CD4-positive, alpha-beta T cell (primary cell): ENCODE measurements around the gene RPTOR. TPM values are rescaled to one million over a fixed set of nuclear protein-coding genes. Genes with fewer than 3 reads are reported as not detected.

Source experiments
- ATAC-seq: fragments of 200-7000 bp; cut with Tn5 transposase; one replicate; pipeline ENCODE4 v1.10.0; 2022; ENCODE audit warnings: mild to moderate bottlenecking; ENCODE audit not compliant: poor library complexity
- CTCF ChIA-PET: fragments of 350-600 bp; sonication (Branson Sonifier 250); formaldehyde crosslinking; loops from one replicate; lab custom pipeline; 2021; ENCODE audit warnings: antibody characterized with exemption, inconsistent platforms; lab: Charles Lee
- POLR2A ChIA-PET: fragments of 350-600 bp; sonication (Branson Sonifier 250); formaldehyde crosslinking; loops from one replicate; lab custom pipeline; 2021; ENCODE audit warnings: antibody characterized with exemption, inconsistent platforms; lab: Charles Lee
- DNase-seq, 14 experiments: peaks; one replicate each; pipeline ENCODE4 v3.0.0-alpha.2; 2013 to 2020; ENCODE audit warnings: mixed read lengths in 2 of 14
- H3K27ac ChIP-seq, 2 donors: one replicate each; pipeline versions ENCODE4 v1.5.1 to v1.7.0; 2013; ENCODE audit warnings: low read length in 2 of 2, low read depth in 1 of 2, mild to moderate bottlenecking in 1 of 2
- H3K27me3 ChIP-seq, 2 experiments: 1 replicate in 1 of 2; 2 replicates in 1 of 2; pipeline versions ENCODE4 v1.6.1 to v1.7.0; 2013; ENCODE audit warnings: low read length in 2 of 2, control low read depth in 1 of 2, mild to moderate bottlenecking in 1 of 2, moderate library complexity in 1 of 2; ENCODE audit not compliant: insufficient read depth in 2 of 2, control insufficient read depth in 1 of 2
- H3K36me3 ChIP-seq: one replicate; pipeline ENCODE4 v1.6.1; 2013; ENCODE audit warnings: low read length, control low read depth; ENCODE audit not compliant: insufficient read depth
- H3K4me1 ChIP-seq: one replicate; pipeline ENCODE4 v1.6.1; 2013; ENCODE audit warnings: low read length, control low read depth; ENCODE audit not compliant: insufficient read depth
- H3K4me3 ChIP-seq: one replicate; pipeline ENCODE4 v1.5.1; 2013; ENCODE audit warnings: mild to moderate bottlenecking, low read length, moderate library complexity
- H3K9me3 ChIP-seq, 2 experiments: 1 replicate in 1 of 2; 2 replicates in 1 of 2; pipeline versions ENCODE4 v1.6.1 to v1.7.0; 2013; ENCODE audit warnings: low read length in 2 of 2, mild to moderate bottlenecking in 2 of 2, control low read depth in 1 of 2, moderate library complexity in 1 of 2; ENCODE audit not compliant: control insufficient read depth in 1 of 2, insufficient read depth in 1 of 2
- H3K27ac Mint-ChIP-seq: one replicate; pipeline ENCODE4 v1.8.0; 2020; ENCODE audit warnings: mixed read lengths
- H3K27me3 Mint-ChIP-seq: one replicate; pipeline ENCODE4 v1.8.0; 2021; ENCODE audit warnings: mixed read lengths
- H3K36me3 Mint-ChIP-seq: one replicate; pipeline ENCODE4 v1.8.0; 2021; ENCODE audit warnings: low read depth, mixed read lengths
- H3K4me1 Mint-ChIP-seq: one replicate; pipeline ENCODE4 v1.8.0; 2021; ENCODE audit warnings: low read depth, mixed read lengths
- H3K4me3 Mint-ChIP-seq: one replicate; pipeline ENCODE4 v1.8.0; 2020; ENCODE audit warnings: mild to moderate bottlenecking, mixed read lengths
- H3K9me3 Mint-ChIP-seq: one replicate; pipeline ENCODE4 v1.8.0; 2020; ENCODE audit warnings: mixed read lengths
- intact Hi-C, 2 experiments: fragments of 100-400 bp; cut with DNase I in 1 of 2; cut with micrococcal nuclease in 1 of 2; formaldehyde crosslinking; loops; one replicate each; pipeline versions ENCODE4 v1.15.1 to v1.9.0; 2023 to 2025; cut with DNase I, micrococcal nuclease
- total RNA-seq, 174 experiments: library from RNA in 2 of 174; stranded (reverse) in 2 of 174; gene quantifications; one replicate each; pipeline ENCODE4 v1.2.3 and lab custom pipeline; 2021 to 2026
- TF ChIP-seq, protein P1 (sequence below): fragments of 200-600 bp; IDR thresholded peaks from one replicate; pipeline ENCODE4 v1.8.0; 2022; ENCODE audit warnings: antibody characterized with exemption, mild to moderate bottlenecking

RPTOR gene
- total RNA-seq, 2 experiments from 2014 or later, result 45.0 to 47.1 TPM

DNA sequence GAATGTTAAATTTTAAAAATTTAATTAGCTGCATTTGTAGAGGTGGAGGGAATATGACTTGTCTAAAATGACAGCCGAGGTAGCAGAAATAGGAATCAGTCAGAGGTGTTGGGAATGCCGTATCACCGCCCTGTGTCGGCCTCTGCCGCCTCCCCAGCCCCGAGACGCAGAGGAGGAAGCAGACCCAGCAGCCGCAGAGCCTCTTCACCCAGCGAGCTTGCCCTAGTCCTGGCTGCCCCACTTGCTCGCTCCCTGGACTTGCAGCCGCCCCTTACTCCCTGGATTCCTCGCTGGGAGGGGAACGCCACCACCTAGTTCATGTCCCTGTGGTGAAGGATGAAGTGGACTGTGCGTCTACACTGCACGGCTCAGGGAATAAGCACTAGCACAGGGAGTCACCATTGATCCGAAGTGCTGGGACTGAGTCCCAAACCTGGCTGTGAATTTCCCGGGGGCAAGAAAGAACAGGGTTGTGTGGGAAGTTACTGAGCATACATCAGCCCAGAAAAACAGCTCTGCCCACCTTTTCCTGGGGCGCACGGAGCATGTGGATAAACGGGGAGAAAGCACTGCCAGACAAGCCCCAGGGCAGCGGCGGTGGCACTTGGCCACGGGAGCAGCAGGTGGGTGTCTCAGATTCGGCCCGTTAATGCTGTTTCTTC lies 76.8 kb downstream of the RPTOR start:
- Mint-ChIP-seq H3K4me3 (no peak overlapping the region), H3K4me1 (peaks cover 47% of the 10 kb centered on the region), H3K27me3 (no peaks in the 10 kb centered on the region), H3K9me3 (no peaks in the 10 kb centered on the region), H3K36me3 (peaks cover 12% of the 10 kb centered on the region), H3K27ac (peak overlapping the region; percentile 61)
- H3K9me3 ChIP-seq, result no peaks in the 10 kb centered on the region
- peaks cover 3% of the 10 kb centered on the region for H3K36me3 ChIP-seq
- intact Hi-C loops, result no loop called here
- H3K27ac ChIP-seq, result no peak overlapping the region
- TF ChIP-seq, protein P1, sequence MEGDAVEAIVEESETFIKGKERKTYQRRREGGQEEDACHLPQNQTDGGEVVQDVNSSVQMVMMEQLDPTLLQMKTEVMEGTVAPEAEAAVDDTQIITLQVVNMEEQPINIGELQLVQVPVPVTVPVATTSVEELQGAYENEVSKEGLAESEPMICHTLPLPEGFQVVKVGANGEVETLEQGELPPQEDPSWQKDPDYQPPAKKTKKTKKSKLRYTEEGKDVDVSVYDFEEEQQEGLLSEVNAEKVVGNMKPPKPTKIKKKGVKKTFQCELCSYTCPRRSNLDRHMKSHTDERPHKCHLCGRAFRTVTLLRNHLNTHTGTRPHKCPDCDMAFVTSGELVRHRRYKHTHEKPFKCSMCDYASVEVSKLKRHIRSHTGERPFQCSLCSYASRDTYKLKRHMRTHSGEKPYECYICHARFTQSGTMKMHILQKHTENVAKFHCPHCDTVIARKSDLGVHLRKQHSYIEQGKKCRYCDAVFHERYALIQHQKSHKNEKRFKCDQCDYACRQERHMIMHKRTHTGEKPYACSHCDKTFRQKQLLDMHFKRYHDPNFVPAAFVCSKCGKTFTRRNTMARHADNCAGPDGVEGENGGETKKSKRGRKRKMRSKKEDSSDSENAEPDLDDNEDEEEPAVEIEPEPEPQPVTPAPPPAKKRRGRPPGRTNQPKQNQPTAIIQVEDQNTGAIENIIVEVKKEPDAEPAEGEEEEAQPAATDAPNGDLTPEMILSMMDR, result no peak
- H3K4me1 ChIP-seq, result peaks cover 18% of the 10 kb centered on the region
- ATAC-seq (no peak), DNase-seq (no peak)
- no peak overlapping the region for H3K4me3 ChIP-seq
- no peaks in the 10 kb centered on the region for H3K27me3 ChIP-seq
- POLR2A ChIA-PET, result interaction anchor here (0.6 to 0.8 kb wide), 2 partner anchors 11 to 15 kb away, joined by 3 read pairs; no protein-coding TSS in a partner anchor
- CTCF ChIA-PET, result interaction anchor here (0.6 to 2.2 kb wide), 2 partner anchors 46 to 362 kb away, joined by 3 to 5 read pairs; no protein-coding TSS in a partner anchor

- CTCF ChIA-PET, result no interaction called here
- DNase-seq (no peak), ATAC-seq (peak; percentile 48)
- no peaks in the 10 kb centered on the region for H3K9me3 ChIP-seq
- H3K27ac ChIP-seq, result no peak overlapping the region
- peaks cover 7% of the 10 kb centered on the region for H3K36me3 ChIP-seq
- peaks cover 47% of the 10 kb centered on the region for H3K4me1 Mint-ChIP-seq
- peak overlapping the region; percentile 2 for H3K4me3 Mint-ChIP-seq
- no peak overlapping the region for H3K4me3 ChIP-seq
- H3K4me1 ChIP-seq, result peaks cover 18% of the 10 kb centered on the region
- intact Hi-C loops, result no loop called here
- POLR2A ChIA-PET, result interaction anchor here (0.6 to 1.1 kb wide), 3 partner anchors 10 to 16 kb away, joined by 3 read pairs; no protein-coding TSS in a partner anchor
- peak overlapping the region; percentile 61 for H3K27ac Mint-ChIP-seq
- H3K27me3 ChIP-seq, result no peaks in the 10 kb centered on the region
- H3K27me3 Mint-ChIP-seq, result no peaks in the 10 kb centered on the region
- H3K9me3 Mint-ChIP-seq, result no peaks in the 10 kb centered on the region
- TF ChIP-seq, protein P1, result no peak
- peaks cover 17% of the 10 kb centered on the region for H3K36me3 Mint-ChIP-seq
These were observed 77.3 kb downstream of the RPTOR start for GRCh38 chr17:80621997-80622357.

DNA sequence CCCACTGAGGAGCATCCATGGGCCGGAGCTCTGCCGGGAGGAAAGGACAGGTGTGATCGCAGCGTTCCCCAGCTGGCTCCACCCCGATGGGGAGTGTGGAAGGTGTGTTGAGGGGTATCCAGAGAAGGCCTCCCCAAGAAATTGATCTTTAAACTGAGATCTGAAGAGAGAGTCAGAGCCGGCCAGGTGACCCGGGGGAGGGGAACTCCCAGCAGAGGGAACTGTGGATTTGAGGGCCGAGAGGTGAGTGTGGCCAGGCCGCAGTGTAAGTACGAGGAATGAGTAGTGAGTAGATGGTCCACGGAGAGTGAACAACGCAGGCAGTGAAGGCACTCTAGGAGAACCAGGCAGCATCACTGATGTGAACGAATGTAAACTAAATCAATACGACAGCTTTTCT lies 80.2 kb downstream of the RPTOR start:
- DNase-seq (no peak), ATAC-seq (no peak)
- H3K4me3 Mint-ChIP-seq, result no peak overlapping the region
- H3K27ac Mint-ChIP-seq, result no peak overlapping the region
- peaks cover 8% of the 10 kb centered on the region for H3K36me3 ChIP-seq
- POLR2A ChIA-PET, result no interaction called here
- no peaks in the 10 kb centered on the region for H3K27me3 ChIP-seq
- no peaks in the 10 kb centered on the region for H3K27me3 Mint-ChIP-seq
- H3K4me1 ChIP-seq, result peaks cover 18% of the 10 kb centered on the region
- peaks cover 37% of the 10 kb centered on the region for H3K4me1 Mint-ChIP-seq
- no peaks in the 10 kb centered on the region for H3K9me3 Mint-ChIP-seq
- no peak overlapping the region for H3K27ac ChIP-seq
- CTCF ChIA-PET, result no interaction called here
- intact Hi-C loops, result no loop called here
- TF ChIP-seq, protein P1, result no peak
- H3K36me3 Mint-ChIP-seq, result peaks cover 29% of the 10 kb centered on the region
- H3K9me3 ChIP-seq, result no peaks in the 10 kb centered on the region
- no peak overlapping the region for H3K4me3 ChIP-seq
